WTC11 (cell line): ENCODE results near the gene AQP1.

Source experiments
- NR1H2 ChIP-seq: sonication (generic); formaldehyde crosslinking; IDR thresholded peaks from 2 replicates; pipeline ENCODE4 v1.9.0; 2021; ENCODE audit warnings: mild to moderate bottlenecking, moderate library complexity, missing genetic modification reagents
- ZNF396 ChIP-seq: fragments of 250-450 bp; sonication (Bioruptor Pico); IDR thresholded peaks from 2 replicates; pipeline ENCODE4 v1.8.0; 2021; ENCODE audit warnings: mild to moderate bottlenecking, moderate library complexity, borderline replicate concordance
- TF ChIP-seq, protein P1 (sequence below): fragments of 200-600 bp; IDR thresholded peaks from 2 replicates; pipeline ENCODE4 v1.8.0; 2022; ENCODE audit warnings: antibody characterized with exemption
- TF ChIP-seq, protein P2 (sequence below): sonication (generic); formaldehyde crosslinking; IDR thresholded peaks from 2 replicates; pipeline ENCODE4 v1.8.0; 2022; ENCODE audit warnings: mild to moderate bottlenecking, missing genetic modification reagents

DNA sequence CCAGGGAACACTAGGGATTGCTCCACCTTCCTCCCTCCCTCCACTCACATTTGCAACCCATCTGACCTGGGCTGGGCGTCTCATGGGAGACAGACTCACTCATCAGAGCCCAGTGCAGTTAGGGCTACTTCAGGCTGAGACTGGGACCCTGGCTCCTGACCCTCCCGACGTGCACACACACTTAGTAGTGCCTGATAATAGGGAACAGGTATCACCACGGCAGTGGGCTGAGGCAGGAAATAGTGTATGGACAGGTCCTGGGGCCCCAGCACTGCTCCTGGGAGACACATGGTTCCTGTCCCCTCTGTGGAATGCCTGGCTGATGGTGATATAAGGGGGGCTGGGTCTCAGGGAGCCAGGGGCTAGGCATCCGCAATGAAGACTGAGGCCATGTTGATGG is 14.3 kb downstream of the AQP1 start:
- TF ChIP-seq NR1H2 (CRISPR knock-in tag) = no peak
- TF ChIP-seq, protein P1, sequence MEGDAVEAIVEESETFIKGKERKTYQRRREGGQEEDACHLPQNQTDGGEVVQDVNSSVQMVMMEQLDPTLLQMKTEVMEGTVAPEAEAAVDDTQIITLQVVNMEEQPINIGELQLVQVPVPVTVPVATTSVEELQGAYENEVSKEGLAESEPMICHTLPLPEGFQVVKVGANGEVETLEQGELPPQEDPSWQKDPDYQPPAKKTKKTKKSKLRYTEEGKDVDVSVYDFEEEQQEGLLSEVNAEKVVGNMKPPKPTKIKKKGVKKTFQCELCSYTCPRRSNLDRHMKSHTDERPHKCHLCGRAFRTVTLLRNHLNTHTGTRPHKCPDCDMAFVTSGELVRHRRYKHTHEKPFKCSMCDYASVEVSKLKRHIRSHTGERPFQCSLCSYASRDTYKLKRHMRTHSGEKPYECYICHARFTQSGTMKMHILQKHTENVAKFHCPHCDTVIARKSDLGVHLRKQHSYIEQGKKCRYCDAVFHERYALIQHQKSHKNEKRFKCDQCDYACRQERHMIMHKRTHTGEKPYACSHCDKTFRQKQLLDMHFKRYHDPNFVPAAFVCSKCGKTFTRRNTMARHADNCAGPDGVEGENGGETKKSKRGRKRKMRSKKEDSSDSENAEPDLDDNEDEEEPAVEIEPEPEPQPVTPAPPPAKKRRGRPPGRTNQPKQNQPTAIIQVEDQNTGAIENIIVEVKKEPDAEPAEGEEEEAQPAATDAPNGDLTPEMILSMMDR = no peak
- no peak for TF ChIP-seq ZNF396 (CRISPR knock-in tag)
- TF ChIP-seq, protein P2, sequence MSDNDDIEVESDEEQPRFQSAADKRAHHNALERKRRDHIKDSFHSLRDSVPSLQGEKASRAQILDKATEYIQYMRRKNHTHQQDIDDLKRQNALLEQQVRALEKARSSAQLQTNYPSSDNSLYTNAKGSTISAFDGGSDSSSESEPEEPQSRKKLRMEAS (CRISPR knock-in tag) = no peak
